ENCODE results near the gene HOXB6.

Gene HOXB6

GRCh38 chr17:48625495-48626244 lies 20.9 kb upstream of the HOXB6 start (continued):
- TF ChIP-seq ZNF791 (tag by site-specific recombination; IDR thresholded peaks at IDR 0.05) (no peak), ZNF670 (tag by site-specific recombination; IDR thresholded peaks at IDR 0.05; ENCODE audit: low read depth) (no peak), ZNF639 (tag by site-specific recombination; IDR thresholded peaks at IDR 0.05) (no peak), ATF2 (tag by site-specific recombination; IDR thresholded peaks at IDR 0.05; ENCODE audit: low read depth) (no peak), ZNF132 (tag by site-specific recombination; IDR thresholded peaks at IDR 0.05; ENCODE audit: borderline replicate concordance) (no peak), ZNF768 (tag by site-specific recombination; IDR thresholded peaks at IDR 0.05) (no peak), GLI2 (tag by site-specific recombination; IDR thresholded peaks at IDR 0.05; ENCODE audit: borderline replicate concordance, low read depth) (no peak), ZNF76 (tag by site-specific recombination; IDR thresholded peaks at IDR 0.05; ENCODE audit: borderline replicate concordance, low read depth) (no peak), ZNF148 (tag by site-specific recombination; IDR thresholded peaks at IDR 0.05; ENCODE audit: borderline replicate concordance) (no peak), ZNF138 (tag by site-specific recombination; IDR thresholded peaks at IDR 0.05; ENCODE audit: borderline replicate concordance) (no peak), EGR2 (tag by site-specific recombination; IDR thresholded peaks at IDR 0.05; ENCODE audit: low read depth) (no peak), ZBTB20 (tag by site-specific recombination; IDR thresholded peaks at IDR 0.05) (no peak), ZNF596 (tag by site-specific recombination; IDR thresholded peaks at IDR 0.05) (no peak), MYNN (tag by site-specific recombination; IDR thresholded peaks at IDR 0.05; ENCODE audit: borderline replicate concordance) (no peak), ZBTB6 (tag by site-specific recombination; IDR thresholded peaks at IDR 0.05) (no peak), ZEB2 (tag by site-specific recombination; IDR thresholded peaks at IDR 0.05) (no peak), ZNF48 (tag by site-specific recombination; IDR thresholded peaks at IDR 0.05) (no peak), ZNF707 (tag by site-specific recombination; IDR thresholded peaks at IDR 0.05) (no peak), PRDM6 (tag by site-specific recombination; IDR thresholded peaks at IDR 0.05) (no peak), OSR2 (tag by site-specific recombination; IDR thresholded peaks at IDR 0.05) (no peak), ZNF292 (tag by site-specific recombination; IDR thresholded peaks at IDR 0.05; ENCODE audit: borderline replicate concordance, low read depth) (no peak), KLF16 (tag by site-specific recombination; IDR thresholded peaks at IDR 0.05) (peak; percentile 36), TRIM28 (IDR thresholded peaks at IDR 0.05; ENCODE audit: borderline replicate concordance, low read length) (no peak), ZSCAN5A (tag by site-specific recombination; IDR thresholded peaks at IDR 0.05) (no peak), ZNF157 (tag by site-specific recombination; IDR thresholded peaks at IDR 0.05) (no peak), ZNF549 (tag by site-specific recombination; IDR thresholded peaks at IDR 0.05) (no peak), HIC1 (tag by site-specific recombination; IDR thresholded peaks at IDR 0.05) (no peak), ZNF501 (tag by site-specific recombination; IDR thresholded peaks at IDR 0.05) (0 out of 2 replicates have a peak, but pooled peaks have one; percentile 19)
